CD4-positive, alpha-beta memory T cell (primary cell): ENCODE data around the gene UTRN. TPM values are rescaled to one million over a fixed set of nuclear protein-coding genes. Genes with fewer than 3 reads are reported as not detected.
A peak's percentile ranks its signal among the peaks of the same experiment; 100 is the strongest.

Experiments
- CTCF ChIA-PET: fragments of 350-600 bp; sonication (Branson Sonifier 250); formaldehyde crosslinking; loops from one replicate; lab custom pipeline; 2021; ENCODE audit warnings: inconsistent platforms; ENCODE audit not compliant: partially characterized antibody; lab: Charles Lee
- POLR2A ChIA-PET: fragments of 350-600 bp; sonication (Branson Sonifier 250); formaldehyde crosslinking; loops from one replicate; lab custom pipeline; 2021; ENCODE audit not compliant: partially characterized antibody; lab: Charles Lee
- DNase-seq, 5 donors: peaks; one replicate each; pipeline versions ENCODE4 v3.0.0 to v3.0.0-alpha.2; 2020 to 2022; ENCODE audit warnings: mixed read lengths in 1 of 5
- H3K27ac ChIP-seq: one replicate; pipeline ENCODE4 v1.7.0; 2013; ENCODE audit warnings: low read depth, low read length
- H3K27me3 ChIP-seq: 2 replicates; pipeline ENCODE4 v1.7.0; 2013; ENCODE audit warnings: mild to moderate bottlenecking, low read length, moderate library complexity; ENCODE audit not compliant: insufficient read depth
- H3K36me3 ChIP-seq: 2 replicates; pipeline ENCODE4 v1.7.0; 2013; ENCODE audit warnings: mild to moderate bottlenecking, low read length, moderate library complexity; ENCODE audit not compliant: insufficient read depth
- H3K4me1 ChIP-seq: 2 replicates; pipeline ENCODE4 v1.7.0; 2013; ENCODE audit warnings: mild to moderate bottlenecking, low read length, moderate library complexity; ENCODE audit not compliant: insufficient read depth
- H3K4me3 ChIP-seq, 2 donors: one replicate each; pipeline ENCODE4 v1.7.0; 2013; ENCODE audit warnings: low read length in 2 of 2, mild to moderate bottlenecking in 1 of 2
- H3K9me3 ChIP-seq, 2 donors: one replicate each; pipeline ENCODE4 v1.7.0; 2013; ENCODE audit warnings: low read length in 2 of 2, control low read depth in 1 of 2; ENCODE audit not compliant: control insufficient read depth in 1 of 2
- H3K27ac Mint-ChIP-seq, 7 donors: one replicate each; pipeline ENCODE4 v1.8.0; 2020 to 2021; ENCODE audit warnings: mixed read lengths in 7 of 7, mild to moderate bottlenecking in 6 of 7, inconsistent platforms in 3 of 7, moderate library complexity in 3 of 7
- H3K27me3 Mint-ChIP-seq, 2 donors: one replicate each; pipeline ENCODE4 v1.8.0; 2020 to 2021; ENCODE audit warnings: mixed read lengths in 2 of 2
- H3K36me3 Mint-ChIP-seq, 2 donors: one replicate each; pipeline ENCODE4 v1.8.0; 2020 to 2021; ENCODE audit warnings: mixed read lengths in 2 of 2, inconsistent platforms in 1 of 2, mild to moderate bottlenecking in 1 of 2
- H3K4me1 Mint-ChIP-seq, 4 donors: one replicate each; pipeline ENCODE4 v1.8.0; 2020 to 2021; ENCODE audit warnings: mixed read lengths in 4 of 4, mild to moderate bottlenecking in 1 of 4
- H3K4me3 Mint-ChIP-seq, 8 donors: one replicate each; pipeline ENCODE4 v1.8.0; 2020 to 2021; ENCODE audit warnings: mixed read lengths in 8 of 8, mild to moderate bottlenecking in 7 of 8, moderate library complexity in 6 of 8, inconsistent platforms in 3 of 8
- H3K9me3 Mint-ChIP-seq, 8 donors: one replicate each; pipeline ENCODE4 v1.8.0; 2020 to 2021; ENCODE audit warnings: mixed read lengths in 8 of 8, mild to moderate bottlenecking in 5 of 8, inconsistent platforms in 3 of 8, moderate library complexity in 1 of 8
- intact Hi-C: fragments of 100-400 bp; cut with micrococcal nuclease; formaldehyde crosslinking; loops from one replicate; pipeline ENCODE4 v1.15.1; 2023
- polyA plus RNA-seq, 2 donors: library from polyadenylated mRNA; unstranded; fragments of 300-500 nt; fragmentation: Illumina TruSeq; gene quantifications; one replicate each; pipeline ENCODE4 v1.2.3, GENCODE V29; 2021
- total RNA-seq, 2 experiments: library from RNA; stranded (reverse); gene quantifications; one replicate each; pipeline ENCODE4 v1.2.3, GENCODE V29; 2021

UTRN gene
- total RNA-seq (100 to 1,000 TPM; 219 to 227 TPM), polyA plus RNA-seq (10 to 100 TPM; 18.8 to 99.0 TPM)

DNA sequence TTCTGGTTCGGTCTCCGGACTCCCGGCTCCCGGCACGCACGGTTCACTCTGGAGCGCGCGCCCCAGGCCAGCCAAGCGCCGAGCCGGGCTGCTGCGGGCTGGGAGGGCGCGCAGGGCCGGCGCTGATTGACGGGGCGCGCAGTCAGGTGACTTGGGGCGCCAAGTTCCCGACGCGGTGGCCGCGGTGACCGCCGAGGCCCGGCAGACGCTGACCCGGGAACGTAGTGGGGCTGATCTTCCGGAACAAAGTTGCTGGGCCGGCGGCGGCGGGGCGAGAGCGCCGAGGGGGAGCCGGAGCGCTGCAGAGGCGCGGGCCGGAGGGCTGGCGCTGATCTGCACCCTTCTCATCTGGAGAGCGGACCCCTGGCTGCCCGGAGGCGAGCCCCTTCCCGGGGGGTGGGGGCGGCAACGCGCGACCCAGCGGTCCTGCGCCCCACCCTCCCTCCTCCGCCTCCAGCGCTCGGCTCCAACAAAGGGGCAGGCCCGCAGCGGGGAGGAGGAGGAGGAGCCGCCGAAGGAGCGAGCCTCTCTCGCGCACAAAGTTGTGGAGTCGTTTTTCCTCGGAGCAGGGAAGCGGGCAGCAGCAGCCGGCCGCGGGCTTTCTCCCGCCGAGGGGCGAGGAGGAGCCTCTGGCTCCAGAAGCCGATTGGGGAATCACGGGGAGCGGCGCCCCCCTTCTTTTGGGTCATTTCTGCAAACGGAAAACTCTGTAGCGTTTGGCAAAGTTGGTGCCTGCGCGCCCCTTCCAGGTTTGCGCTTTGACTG, at the start of gene UTRN:
Gene UTRN, plus strand, starts transcription at position 553 of the 765 bp plus-strand sequence. CDS start 6,494 bp downstream, outside the sequence.
- H3K9me3 ChIP-seq: no peaks in the 10 kb centered on the region
- H3K27me3 ChIP-seq: no peaks in the 10 kb centered on the region
- intact Hi-C loops: loop anchor here (2.0 to 10.0 kb wide), 5 partner anchors 66 to 190 kb away; partner anchors contain the start of gene SF3B5
- no peaks in the 10 kb centered on the region for H3K36me3 ChIP-seq
- POLR2A ChIA-PET: interaction anchor here (0.7 to 2.1 kb wide), 4 partner anchors 57 to 197 kb away, joined by 3 to 10 read pairs (median 4); no protein-coding TSS in a partner anchor
- peak within 1 kb of the TSS; percentile 88 to 98 (median 96) for H3K4me3 Mint-ChIP-seq
- H3K4me1 Mint-ChIP-seq: peaks cover 9 to 23% (median 18%) of the 10 kb centered on the region in 4 donors
- H3K27ac Mint-ChIP-seq: peak within 1 kb of the TSS; percentile 53 to 86 (median 68)
- peak within 1 kb of the TSS; percentile 65 to 89 for H3K4me3 ChIP-seq
- DNase-seq: peak; percentile 18 to 40 (median 30)
- H3K27me3 Mint-ChIP-seq: no peaks in the 10 kb centered on the region
- peaks cover 0 to 9% of the 10 kb centered on the region in 2 donors for H3K36me3 Mint-ChIP-seq
- peaks cover 20% of the 10 kb centered on the region for H3K4me1 ChIP-seq
- no peaks in the 10 kb centered on the region for H3K9me3 Mint-ChIP-seq
- peak within 1 kb of the TSS; percentile 10 for H3K27ac ChIP-seq
- CTCF ChIA-PET: interaction anchor here (0.9 to 1.4 kb wide), 4 partner anchors 28 to 204 kb away, joined by 3 read pairs; no protein-coding TSS in a partner anchor

DNA sequence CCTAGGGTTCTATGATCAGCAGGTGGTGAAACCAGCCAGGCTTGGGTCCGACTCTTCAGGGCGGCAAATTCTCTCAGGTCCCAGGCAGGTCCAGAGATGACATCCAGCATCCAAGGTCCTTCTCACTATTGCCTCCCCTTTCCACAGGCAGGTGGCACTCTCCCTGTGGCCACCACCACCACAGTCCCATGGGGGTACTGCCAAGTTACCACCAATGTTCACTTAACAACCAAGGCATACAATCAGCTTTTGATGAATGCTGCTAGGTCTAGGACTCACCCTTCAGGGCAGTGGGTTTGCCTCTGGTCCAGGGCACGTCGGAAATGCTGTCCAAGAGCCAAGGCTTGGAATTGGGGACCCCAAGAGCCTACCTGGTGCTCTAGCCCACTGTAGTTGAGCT, 40.4 kb upstream of the UTRN start:
- peaks cover 0 to 3% of the 10 kb centered on the region in 2 donors for H3K36me3 Mint-ChIP-seq
- no peaks in the 10 kb centered on the region for H3K36me3 ChIP-seq
- H3K27ac ChIP-seq: no peak overlapping the region
- H3K9me3 ChIP-seq: no peaks in the 10 kb centered on the region
- H3K27me3 Mint-ChIP-seq: peaks cover 4 to 8% of the 10 kb centered on the region in 2 donors
- peaks cover 0 to 8% (median 4%) of the 10 kb centered on the region in 8 donors for H3K9me3 Mint-ChIP-seq
- peaks cover 1 to 8% (median 6%) of the 10 kb centered on the region in 4 donors for H3K4me1 Mint-ChIP-seq
- H3K27me3 ChIP-seq: no peaks in the 10 kb centered on the region
- H3K4me1 ChIP-seq: no peaks in the 10 kb centered on the region
- ChIA-PET POLR2A (no interaction called here), CTCF (interaction anchor here (1.0 kb wide), 1 partner anchor 20 kb away, joined by 3 read pairs; no protein-coding TSS in a partner anchor)
- intact Hi-C loops: no loop called here
- H3K4me3 ChIP-seq: no peak overlapping the region
- DNase-seq: no peak
- no peak overlapping the region for H3K27ac Mint-ChIP-seq
- H3K4me3 Mint-ChIP-seq: no peak overlapping the region

DNA sequence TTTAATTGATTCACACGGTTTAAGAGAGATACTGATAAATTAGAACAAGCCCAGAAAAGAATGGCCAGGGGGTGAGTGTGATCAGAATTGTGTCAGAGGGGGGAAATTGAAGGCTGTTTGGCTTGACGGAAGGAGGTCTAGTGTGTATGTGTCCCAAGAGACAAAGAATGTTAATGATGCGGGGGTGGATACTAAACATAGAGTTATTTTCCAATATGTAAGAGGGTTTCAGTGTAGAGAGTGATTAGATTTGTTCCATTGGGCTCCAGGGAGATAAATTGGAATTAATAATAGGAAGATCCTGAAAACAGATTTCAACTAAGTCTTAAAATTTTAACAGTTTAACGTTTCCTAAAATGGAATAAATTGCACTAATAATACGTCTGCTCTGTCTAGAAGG, 38.1 kb upstream of the UTRN start:
- DNase-seq: no peak
- ChIA-PET CTCF (no interaction called here), POLR2A (no interaction called here)
- Histone ChIP-seq H3K36me3 (no peaks in the 10 kb centered on the region), H3K9me3 (no peaks in the 10 kb centered on the region), H3K27ac (no peak overlapping the region), H3K27me3 (no peaks in the 10 kb centered on the region), H3K4me3 (no peak overlapping the region), H3K4me1 (no peaks in the 10 kb centered on the region)
- peaks cover 0 to 3% of the 10 kb centered on the region in 2 donors for H3K36me3 Mint-ChIP-seq
- peaks cover 1 to 8% (median 6%) of the 10 kb centered on the region in 4 donors for H3K4me1 Mint-ChIP-seq
- peaks cover 0 to 8% (median 4%) of the 10 kb centered on the region in 8 donors for H3K9me3 Mint-ChIP-seq
- intact Hi-C loops: no loop called here
- H3K27me3 Mint-ChIP-seq: peaks cover 4 to 8% of the 10 kb centered on the region in 2 donors
- H3K27ac Mint-ChIP-seq: no peak overlapping the region
- no peak overlapping the region for H3K4me3 Mint-ChIP-seq

DNA sequence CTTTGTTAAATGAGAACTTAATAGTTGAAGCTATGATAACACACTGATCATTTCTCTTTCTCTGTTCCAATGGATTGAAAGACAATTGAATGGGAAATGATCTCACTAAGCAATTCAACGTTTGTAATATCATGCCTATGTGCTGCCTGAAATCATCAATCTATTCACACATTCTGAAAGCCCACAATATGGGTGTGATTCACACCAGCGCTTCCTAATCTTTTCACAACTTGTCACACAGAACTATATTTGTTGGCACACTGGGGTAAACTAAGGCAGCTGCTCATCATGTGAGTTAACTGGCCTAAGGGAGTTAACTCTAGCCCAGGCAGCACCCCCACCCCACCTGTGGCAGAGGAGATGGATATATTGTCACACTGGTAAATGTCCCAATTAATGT, 37.1 kb upstream of the UTRN start:
- Histone ChIP-seq H3K9me3 (no peaks in the 10 kb centered on the region), H3K36me3 (no peaks in the 10 kb centered on the region), H3K4me1 (no peaks in the 10 kb centered on the region), H3K4me3 (no peak overlapping the region), H3K27me3 (no peaks in the 10 kb centered on the region), H3K27ac (no peak overlapping the region)
- no peak for DNase-seq
- no peak overlapping the region for H3K27ac Mint-ChIP-seq
- intact Hi-C loops: no loop called here
- CTCF ChIA-PET: interaction anchor here (0.7 kb wide), 1 partner anchor 739 kb away, joined by 3 read pairs; no protein-coding TSS in a partner anchor
- H3K4me1 Mint-ChIP-seq: peaks cover 1 to 8% (median 6%) of the 10 kb centered on the region in 4 donors
- H3K9me3 Mint-ChIP-seq: peaks cover 0 to 8% (median 4%) of the 10 kb centered on the region in 8 donors
- peaks cover 0 to 3% of the 10 kb centered on the region in 2 donors for H3K36me3 Mint-ChIP-seq
- H3K4me3 Mint-ChIP-seq: no peak overlapping the region
- POLR2A ChIA-PET: no interaction called here
- peaks cover 4 to 8% of the 10 kb centered on the region in 2 donors for H3K27me3 Mint-ChIP-seq

- POLR2A ChIA-PET: no interaction called here
Observed at GRCh38 chr6:144248476-144249301, 36.4 kb upstream of the UTRN start.

GRCh38 chr6:144250276-144250675, 34.9 kb upstream of the UTRN start:
- Histone ChIP-seq H3K4me3 (no peak overlapping the region), H3K27me3 (no peaks in the 10 kb centered on the region), H3K27ac (no peak overlapping the region), H3K9me3 (no peaks in the 10 kb centered on the region), H3K4me1 (no peaks in the 10 kb centered on the region), H3K36me3 (no peaks in the 10 kb centered on the region)
- Mint-ChIP-seq H3K36me3 (peaks cover 0 to 3% of the 10 kb centered on the region in 2 donors), H3K4me1 (peaks cover 1 to 8% (median 6%) of the 10 kb centered on the region in 4 donors), H3K9me3 (peaks cover 0 to 8% (median 4%) of the 10 kb centered on the region in 8 donors), H3K4me3 (no peak overlapping the region), H3K27ac (no peak overlapping the region), H3K27me3 (peaks cover 4 to 8% of the 10 kb centered on the region in 2 donors)
- ChIA-PET POLR2A (no interaction called here), CTCF (no interaction called here)
- DNase-seq: no peak
- intact Hi-C loops: no loop called here

More at GRCh38 chr6:144248476-144249301, 36.4 kb upstream of the UTRN start:
- Mint-ChIP-seq H3K9me3 (peaks cover 0 to 8% (median 4%) of the 10 kb centered on the region in 8 donors), H3K4me3 (no peak overlapping the region), H3K36me3 (peaks cover 0 to 3% of the 10 kb centered on the region in 2 donors), H3K4me1 (peaks cover 1 to 8% (median 6%) of the 10 kb centered on the region in 4 donors), H3K27me3 (peaks cover 4 to 8% of the 10 kb centered on the region in 2 donors), H3K27ac (no peak overlapping the region)
- no peak overlapping the region for H3K4me3 ChIP-seq
- no peaks in the 10 kb centered on the region for H3K27me3 ChIP-seq
- intact Hi-C loops: no loop called here
- no peaks in the 10 kb centered on the region for H3K9me3 ChIP-seq
- H3K27ac ChIP-seq: no peak overlapping the region
- no peaks in the 10 kb centered on the region for H3K4me1 ChIP-seq
- no peak for DNase-seq
- no peaks in the 10 kb centered on the region for H3K36me3 ChIP-seq
- CTCF ChIA-PET: interaction anchor here (0.7 kb wide), 1 partner anchor 739 kb away, joined by 3 read pairs; no protein-coding TSS in a partner anchor
